Activated CD4-positive, alpha-beta T cell treated with anti-CD3 and anti-CD28 coated beads for 4 hours (primary cell): ENCODE results near the gene BAG5.
"Not testable (repeated sequence)": the region's sequence is repeated elsewhere in the genome, so short reads cannot be mapped to it uniquely, and the experiment has no call there.

Experiments used
- DNase-seq, 2 donors: peaks; one replicate each; pipeline ENCODE4 v3.0.0-alpha.2; 2020

BAG5 gene

GRCh38 chr14:103562429-103563225 lies at the start of gene BAG5, which contains the start of gene COA8:
Gene BAG5, minus strand, starts transcription at chr14:103562657. Its CDS starts 1,493 bp downstream, at chr14:103561164.
Gene COA8, plus strand, starts transcription at chr14:103562960. Its CDS starts 42 bp downstream, at chr14:103563002.
- DNase-seq: peak; percentile 82 to 84

GRCh38 chr14:103611215-103611614 lies 48.8 kb upstream of the BAG5 start:
- no peak for DNase-seq

DNA sequence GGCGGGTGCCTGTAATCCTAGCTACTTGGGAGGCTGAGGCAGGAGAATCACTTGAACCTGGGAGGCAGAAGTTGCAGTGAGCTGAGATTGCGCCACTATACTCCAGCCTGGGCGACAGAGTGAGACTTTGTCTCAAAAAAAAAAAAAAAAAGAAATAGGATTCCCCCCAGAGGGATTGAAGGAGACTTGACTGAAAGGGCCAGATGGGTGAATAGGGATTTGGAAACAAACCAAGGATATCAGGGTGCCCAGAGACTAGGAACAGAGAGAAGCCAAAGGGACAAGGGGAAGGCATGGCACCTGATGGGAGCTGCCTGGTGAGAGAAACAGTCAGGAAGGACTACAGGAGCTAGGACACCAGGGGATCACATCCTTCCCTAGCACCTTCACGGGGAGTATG lies 46.6 kb upstream of the BAG5 start:
- not testable (repeated sequence) for DNase-seq

DNA sequence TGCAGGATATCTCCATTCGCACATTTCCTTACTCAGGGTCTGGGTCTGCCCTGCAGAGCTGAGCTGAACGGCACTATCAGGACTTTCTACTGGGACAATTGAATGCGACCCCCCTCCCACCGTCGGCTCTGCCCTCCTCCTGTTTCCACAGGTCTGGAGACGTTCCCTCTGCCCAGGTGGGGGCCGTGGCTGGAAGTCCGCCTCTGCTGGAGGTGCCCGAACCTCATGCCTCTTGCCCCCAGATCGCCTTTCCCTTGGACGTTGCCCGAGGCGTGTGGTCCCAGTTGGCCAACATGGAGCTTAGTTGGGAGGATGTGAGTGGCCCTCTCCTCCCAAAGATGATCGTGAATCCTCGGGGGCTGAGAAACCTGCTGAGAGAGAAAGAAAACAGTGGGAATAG lies 45.4 kb upstream of the BAG5 start:
- no peak for DNase-seq

GRCh38 chr14:103606963-103607668 lies 44.7 kb upstream of the BAG5 start:
- peak; percentile 24 to 29 for DNase-seq

- no peak for DNase-seq
Observed at GRCh38 chr14:103604620-103605019, 42.2 kb upstream of the BAG5 start.

GRCh38 chr14:103600503-103600902 lies 38.0 kb upstream of the BAG5 start:
- no peak for DNase-seq

GRCh38 chr14:103597623-103598377 lies 35.3 kb upstream of the BAG5 start:
- DNase-seq: no peak

DNA sequence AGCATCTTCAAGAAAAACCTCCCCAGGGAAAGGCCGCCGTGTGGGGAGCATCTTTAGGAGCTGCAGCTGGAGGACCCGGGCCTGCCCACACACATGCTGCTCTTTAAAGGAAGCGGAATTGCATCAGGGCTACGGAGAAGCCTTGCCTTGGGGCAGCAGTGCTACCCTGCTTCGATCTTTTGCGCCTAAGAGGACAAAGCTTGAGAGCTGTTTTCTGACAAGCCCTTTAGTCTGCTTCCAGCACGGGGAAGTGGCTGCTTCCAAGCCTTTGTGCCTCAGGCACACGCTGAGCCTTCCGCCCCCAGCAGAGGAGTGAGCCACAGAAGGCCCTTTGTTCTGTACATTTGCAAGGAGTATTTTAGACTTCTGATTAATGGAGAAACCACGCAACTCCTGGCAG lies 31.8 kb upstream of the BAG5 start:
- DNase-seq: no peak

- DNase-seq: no peak
Observed at GRCh38 chr14:103593577-103593976, 31.1 kb upstream of the BAG5 start.

DNA sequence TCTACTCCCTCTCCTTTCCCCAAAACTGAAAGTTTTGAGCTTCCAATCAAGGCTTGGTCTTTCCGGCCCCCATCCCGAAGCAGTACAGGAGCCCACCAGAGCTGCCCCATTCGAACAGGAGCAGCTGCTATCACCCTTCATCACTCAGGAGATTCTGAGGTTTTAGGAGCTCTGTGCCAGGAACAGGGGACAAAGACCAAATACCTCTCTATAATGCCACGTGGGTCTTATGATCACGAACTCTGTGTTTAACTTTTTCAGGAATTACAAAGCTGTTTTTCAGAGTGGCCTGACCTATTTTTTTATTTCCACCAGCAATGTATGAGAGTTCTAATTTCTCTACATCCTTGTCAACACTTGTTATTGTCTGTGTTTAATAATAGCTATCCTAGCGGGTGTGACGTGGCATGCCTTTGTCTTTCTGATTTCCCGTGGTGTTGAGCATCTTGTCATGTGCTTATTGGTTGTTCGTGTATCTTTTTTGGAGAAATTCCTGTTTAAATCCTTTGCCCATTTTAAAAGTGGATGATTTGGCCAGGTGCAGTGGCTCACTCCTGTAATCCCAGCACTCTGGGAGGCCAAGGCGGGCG lies 22.0 kb upstream of the BAG5 start:
- no peak for DNase-seq

- DNase-seq: no peak
Observed at GRCh38 chr14:103581954-103582703, 19.7 kb upstream of the BAG5 start.

DNA sequence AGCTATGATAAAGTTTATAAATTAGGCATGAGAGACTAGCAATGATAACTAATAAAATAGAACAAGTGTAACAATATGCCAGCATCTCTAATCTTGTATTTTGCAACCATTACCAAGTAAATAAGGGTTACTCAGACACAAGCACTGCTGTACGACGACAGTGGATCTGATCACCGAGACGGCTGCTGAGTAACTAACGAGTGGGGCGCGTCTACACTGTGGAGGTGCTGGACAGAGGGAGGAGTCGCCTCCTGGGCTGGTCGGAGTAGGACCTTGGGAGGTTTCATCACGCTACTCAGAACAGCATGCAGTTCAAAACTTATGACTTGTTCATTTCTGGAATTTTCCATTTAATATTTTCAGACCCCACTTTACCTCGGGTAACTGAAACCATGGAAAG lies 18.7 kb upstream of the BAG5 start:
- DNase-seq: no peak

GRCh38 chr14:103578401-103579075 lies 16.1 kb upstream of the BAG5 start:
- no peak for DNase-seq

DNA sequence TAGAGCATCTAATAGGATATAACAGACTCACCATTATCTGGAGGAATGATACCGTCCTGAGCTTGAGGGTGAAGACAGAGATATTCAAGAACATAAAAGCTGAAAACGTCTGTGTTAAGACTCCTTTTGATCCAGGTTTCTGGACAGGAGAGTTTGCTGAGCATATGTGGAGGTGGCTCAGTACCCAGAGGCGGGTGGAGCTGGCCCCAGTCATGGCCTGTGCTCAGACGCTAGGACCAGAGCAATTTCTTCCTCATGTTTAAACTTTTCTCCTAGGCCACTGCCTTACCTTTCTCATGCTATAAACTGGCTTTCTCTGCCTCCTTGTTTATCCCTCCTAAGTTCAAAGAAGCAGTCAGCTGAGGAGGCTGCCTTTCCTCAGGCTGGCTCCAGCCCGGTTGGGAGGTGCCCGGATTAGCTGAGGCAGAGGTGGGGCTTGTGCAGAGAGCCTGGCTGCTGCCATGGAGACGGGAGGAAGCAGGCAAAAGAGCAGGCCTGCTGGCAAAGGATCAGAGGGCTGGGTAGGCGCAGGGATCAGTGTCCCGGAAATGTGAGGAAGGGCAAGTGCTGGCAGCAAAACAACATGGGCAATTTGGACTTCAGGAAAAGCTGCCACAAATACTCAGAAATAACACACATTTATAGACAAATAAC lies 14.0 kb upstream of the BAG5 start:
- DNase-seq: no peak

- no peak for DNase-seq
Observed at GRCh38 chr14:103574707-103575285, 12.3 kb upstream of the BAG5 start.

GRCh38 chr14:103574104-103574503 lies 11.6 kb upstream of the BAG5 start:
- DNase-seq: no peak

GRCh38 chr14:103569408-103569807 lies 7.0 kb upstream of the BAG5 start:
- no peak for DNase-seq

GRCh38 chr14:103568952-103569351 lies 6.5 kb upstream of the BAG5 start:
- DNase-seq: no peak

GRCh38 chr14:103563844-103564505 lies 1.5 kb upstream of the BAG5 start:
- no peak for DNase-seq
